ENCODE measurements around the gene TMTC1.

The TMTC1 gene

GRCh38 chr12:29534935-29535334 lies 248.8 kb downstream of the TMTC1 start:
- no peak overlapping the region for H3K4me2 ChIP-seq (ENCODE audit: low read length)
- no peaks in the 10 kb centered on the region for H3F3A ChIP-seq (ENCODE audit: insufficient read depth, low read length)
- no peaks in the 10 kb centered on the region for H3K79me2 ChIP-seq (ENCODE audit: insufficient read depth, low read length)
- no peak for TF ChIP-seq EZH2 (IDR thresholded peaks at IDR 0.05; ENCODE audit: borderline replicate concordance, low read length)
- TF ChIP-seq CTCF (IDR thresholded peaks at IDR 0.05; ENCODE audit: low read length), result no peak
- no peak overlapping the region for H3K27ac ChIP-seq (ENCODE audit: low read depth, low read length, poor library complexity, severe bottlenecking)
- no peaks in the 10 kb centered on the region for H3K4me1 ChIP-seq (ENCODE audit: insufficient read depth, low read length, severe bottlenecking)
- H3K9me3 ChIP-seq (ENCODE audit: low read length), result no peaks in the 10 kb centered on the region
- no peaks in the 10 kb centered on the region for H3K9me2 ChIP-seq (ENCODE audit: low read depth, low read length)
- H3K9ac ChIP-seq (ENCODE audit: low read length), result no peak overlapping the region
- no peak overlapping the region for H3K4me3 ChIP-seq (ENCODE audit: low read depth, low read length, poor library complexity, severe bottlenecking)
- no peak overlapping the region for H2AFZ ChIP-seq (ENCODE audit: low read length)
- H3K36me3 ChIP-seq (ENCODE audit: insufficient read depth, low read length), result no peaks in the 10 kb centered on the region
- no peaks in the 10 kb centered on the region for H4K20me1 ChIP-seq (ENCODE audit: insufficient read depth, low read length)
- no peaks in the 10 kb centered on the region for H3K27me3 ChIP-seq (ENCODE audit: insufficient read depth, low read length)

GRCh38 chr12:29533815-29534489 lies 249.8 kb downstream of the TMTC1 start:
- Histone ChIP-seq H3K9me3 (ENCODE audit: low read length) (no peaks in the 10 kb centered on the region), H3K4me3 (ENCODE audit: low read depth, low read length, poor library complexity, severe bottlenecking) (no peak overlapping the region), H3K79me2 (ENCODE audit: insufficient read depth, low read length) (no peaks in the 10 kb centered on the region), H3K27me3 (ENCODE audit: insufficient read depth, low read length) (no peaks in the 10 kb centered on the region), H3K9ac (ENCODE audit: low read length) (no peak overlapping the region), H2AFZ (ENCODE audit: low read length) (no peak overlapping the region), H4K20me1 (ENCODE audit: insufficient read depth, low read length) (no peaks in the 10 kb centered on the region), H3K9me2 (ENCODE audit: low read depth, low read length) (no peaks in the 10 kb centered on the region), H3K4me1 (ENCODE audit: insufficient read depth, low read length, severe bottlenecking) (no peaks in the 10 kb centered on the region), H3K27ac (ENCODE audit: low read depth, low read length, poor library complexity, severe bottlenecking) (no peak overlapping the region), H3K4me2 (ENCODE audit: low read length) (no peak overlapping the region), H3K36me3 (ENCODE audit: insufficient read depth, low read length) (no peaks in the 10 kb centered on the region), H3F3A (ENCODE audit: insufficient read depth, low read length) (no peaks in the 10 kb centered on the region)
- TF ChIP-seq CTCF (IDR thresholded peaks at IDR 0.05; ENCODE audit: low read length) (no peak), EZH2 (IDR thresholded peaks at IDR 0.05; ENCODE audit: borderline replicate concordance, low read length) (no peak)

- no peaks in the 10 kb centered on the region for H3K9me2 ChIP-seq (ENCODE audit: low read depth, low read length)
- H3K4me2 ChIP-seq (ENCODE audit: low read length), result no peak overlapping the region
- H3K4me3 ChIP-seq (ENCODE audit: low read depth, low read length, poor library complexity, severe bottlenecking), result no peak overlapping the region
- no peaks in the 10 kb centered on the region for H3K4me1 ChIP-seq (ENCODE audit: insufficient read depth, low read length, severe bottlenecking)
- H3K36me3 ChIP-seq (ENCODE audit: insufficient read depth, low read length), result no peaks in the 10 kb centered on the region
- H4K20me1 ChIP-seq (ENCODE audit: insufficient read depth, low read length), result no peaks in the 10 kb centered on the region
- H3K79me2 ChIP-seq (ENCODE audit: insufficient read depth, low read length), result no peaks in the 10 kb centered on the region
- H3K27ac ChIP-seq (ENCODE audit: low read depth, low read length, poor library complexity, severe bottlenecking), result no peak overlapping the region
- TF ChIP-seq CTCF (IDR thresholded peaks at IDR 0.05; ENCODE audit: low read length) (no peak), EZH2 (IDR thresholded peaks at IDR 0.05; ENCODE audit: borderline replicate concordance, low read length) (no peak)
- no peaks in the 10 kb centered on the region for H3F3A ChIP-seq (ENCODE audit: insufficient read depth, low read length)
- H3K27me3 ChIP-seq (ENCODE audit: insufficient read depth, low read length), result no peaks in the 10 kb centered on the region
- no peak overlapping the region for H3K9ac ChIP-seq (ENCODE audit: low read length)
- no peak overlapping the region for H2AFZ ChIP-seq (ENCODE audit: low read length)
- no peaks in the 10 kb centered on the region for H3K9me3 ChIP-seq (ENCODE audit: low read length)
Observed at GRCh38 chr12:29531471-29531870, 252.3 kb downstream of the TMTC1 start.

Measured in OCI-LY1 (cell line).